Measurements from ENCODE around the gene NMS. TPM values are rescaled to one million over a fixed set of nuclear protein-coding genes. Genes with fewer than 3 reads are reported as not detected.
"Not testable (repeated sequence)": the region's sequence is repeated elsewhere in the genome, so short reads cannot be mapped to it uniquely, and the experiment has no call there.

The NMS gene
- not detected for polyA plus RNA-seq (2012; ENCODE audit: insufficient read depth, insufficient read length)

DNA sequence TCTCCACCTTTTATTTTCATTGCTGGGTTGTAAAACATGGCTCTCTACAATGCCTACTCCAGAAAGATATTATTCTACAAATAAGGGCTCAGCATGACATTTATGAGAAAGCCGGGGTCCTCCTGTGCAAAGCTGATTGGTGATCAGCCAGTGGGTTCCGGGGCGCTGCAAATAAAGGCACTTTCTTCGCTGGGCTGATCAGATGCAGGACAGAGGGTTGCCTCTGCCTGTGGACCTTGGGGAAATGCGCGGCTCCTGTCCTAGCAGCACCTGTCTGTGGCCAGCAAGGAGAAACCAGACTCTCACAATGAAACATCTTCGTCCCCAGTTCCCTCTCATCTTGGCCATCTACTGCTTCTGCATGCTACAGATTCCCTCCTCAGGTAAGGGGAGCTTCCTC, at the start of gene NMS:
TSS of gene NMS (plus strand) at position 301 of the 400 bp plus-strand sequence. CDS start at position 308, 7 bp downstream.
- no peak for DNase-seq (ENCODE audit: low read depth, low spot score)

DNA sequence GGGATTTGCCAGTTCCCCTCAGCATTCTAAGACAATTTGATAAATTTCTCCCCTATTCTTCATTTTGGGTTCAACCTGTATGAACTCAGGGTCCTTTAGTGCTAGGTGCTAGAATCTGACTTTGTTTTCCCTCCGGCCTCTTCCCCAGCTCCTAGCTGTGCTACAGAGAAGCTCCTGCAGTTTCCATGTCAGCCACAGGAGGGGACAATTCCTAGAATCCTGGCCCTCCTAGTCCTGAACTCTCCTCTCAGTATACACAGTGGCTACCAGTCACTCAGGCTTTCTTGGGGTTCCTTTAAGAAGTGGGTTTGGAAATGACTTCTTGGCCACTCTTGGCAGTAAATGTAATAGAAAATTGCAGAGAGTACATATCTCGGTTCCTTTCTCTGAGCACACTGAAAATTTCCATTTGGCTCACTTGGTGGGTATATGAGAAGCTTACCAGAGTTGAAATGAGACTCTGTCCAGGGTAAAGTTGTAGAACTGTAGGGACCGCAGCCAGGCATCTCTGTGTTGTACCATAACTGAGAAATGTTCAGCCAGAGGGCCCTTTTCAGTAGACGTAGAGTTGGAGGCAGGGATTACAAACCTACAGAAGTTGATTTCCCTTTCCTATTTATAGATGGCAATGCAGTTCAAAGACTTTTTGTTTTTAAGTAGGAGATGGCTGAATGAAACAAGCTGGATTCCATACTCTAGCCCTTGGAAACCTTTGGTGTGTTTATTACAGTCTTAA, 47.8 kb upstream of the NMS start:
- DNase-seq (ENCODE audit: low read depth, low spot score), result no peak
- no peak overlapping the region for H3K4me3 ChIP-seq (ENCODE audit: low read length)

More for the DNA sequence above, at the start of gene NMS:
- H3K4me3 ChIP-seq (ENCODE audit: low read length), result no peak within 1 kb of the TSS

DNA sequence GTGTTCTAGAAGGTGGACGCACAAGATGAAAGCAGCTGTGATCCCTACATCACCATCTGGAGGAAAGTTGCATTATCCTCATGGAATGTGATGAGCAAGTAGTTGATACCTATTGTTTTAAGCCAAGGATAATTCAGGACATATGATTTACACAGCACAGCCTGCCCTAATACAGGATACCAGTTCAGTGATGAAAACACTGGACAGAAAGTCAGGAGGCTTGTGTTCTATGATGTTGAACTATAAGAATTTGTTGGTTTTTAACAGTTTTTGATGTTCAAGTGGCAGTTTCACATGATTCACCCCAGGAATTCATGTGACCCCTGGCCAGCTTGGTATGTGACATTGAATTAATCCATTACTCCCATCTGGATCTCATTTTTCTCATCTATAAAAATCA, 46.7 kb upstream of the NMS start:
- DNase-seq (ENCODE audit: low read depth, low spot score), result no peak
- no peak overlapping the region for H3K4me3 ChIP-seq (ENCODE audit: low read length)

GRCh38 chr2:100424277-100424875, 45.9 kb upstream of the NMS start:
- no peak overlapping the region for H3K4me3 ChIP-seq (ENCODE audit: low read length)
- no peak for DNase-seq (ENCODE audit: low read depth, low spot score)

DNA sequence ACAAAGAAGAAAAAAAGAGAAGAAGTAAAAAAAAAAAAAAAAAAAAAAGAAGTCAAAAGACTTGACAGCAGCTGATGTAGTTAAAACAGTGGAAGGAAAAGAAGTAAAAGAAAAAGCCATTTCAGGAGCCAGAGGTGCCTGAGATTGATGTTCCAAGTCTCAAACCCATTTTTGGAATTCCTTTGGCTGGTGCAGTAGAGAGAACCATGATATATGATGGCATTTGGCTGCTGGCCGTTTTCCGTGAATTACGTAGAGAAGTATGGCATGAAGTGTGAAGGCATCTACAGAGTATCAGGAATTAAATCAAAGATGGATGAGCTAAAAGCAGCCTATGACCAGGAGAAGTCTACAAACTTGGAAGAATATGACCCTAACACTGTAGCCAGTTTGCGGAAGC, 45.2 kb upstream of the NMS start:
- no peak for DNase-seq (ENCODE audit: low read depth, low spot score)
- no peak overlapping the region for H3K4me3 ChIP-seq (ENCODE audit: low read length)

GRCh38 chr2:100425573-100426383, 44.5 kb upstream of the NMS start:
- no peak for DNase-seq (ENCODE audit: low read depth, low spot score)
- no peak overlapping the region for H3K4me3 ChIP-seq (ENCODE audit: low read length)

GRCh38 chr2:100426384-100426720, 43.9 kb upstream of the NMS start:
- no peak overlapping the region for H3K4me3 ChIP-seq (ENCODE audit: low read length)
- no peak for DNase-seq (ENCODE audit: low read depth, low spot score)

DNA sequence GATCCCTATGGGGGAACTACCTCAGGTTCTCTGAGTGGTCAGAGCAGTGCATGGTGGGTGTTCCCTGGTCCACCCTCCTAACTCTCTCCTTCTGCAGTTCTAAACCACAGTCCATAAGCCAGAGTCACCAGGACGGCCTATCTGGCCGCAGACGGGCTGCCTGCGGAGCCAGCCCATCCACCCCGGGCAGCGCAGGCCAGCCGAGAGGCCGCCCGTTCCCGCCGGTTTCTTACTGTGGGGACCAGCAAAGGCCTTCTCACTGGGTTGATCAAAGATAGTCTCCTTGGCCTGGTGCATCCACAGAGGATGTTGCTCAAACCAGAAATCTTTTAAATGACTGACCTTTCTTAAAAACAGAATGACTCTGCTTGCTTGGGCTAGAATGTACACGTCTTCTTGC, 43.2 kb upstream of the NMS start:
- no peak overlapping the region for H3K4me3 ChIP-seq (ENCODE audit: low read length)
- no peak for DNase-seq (ENCODE audit: low read depth, low spot score)

DNA sequence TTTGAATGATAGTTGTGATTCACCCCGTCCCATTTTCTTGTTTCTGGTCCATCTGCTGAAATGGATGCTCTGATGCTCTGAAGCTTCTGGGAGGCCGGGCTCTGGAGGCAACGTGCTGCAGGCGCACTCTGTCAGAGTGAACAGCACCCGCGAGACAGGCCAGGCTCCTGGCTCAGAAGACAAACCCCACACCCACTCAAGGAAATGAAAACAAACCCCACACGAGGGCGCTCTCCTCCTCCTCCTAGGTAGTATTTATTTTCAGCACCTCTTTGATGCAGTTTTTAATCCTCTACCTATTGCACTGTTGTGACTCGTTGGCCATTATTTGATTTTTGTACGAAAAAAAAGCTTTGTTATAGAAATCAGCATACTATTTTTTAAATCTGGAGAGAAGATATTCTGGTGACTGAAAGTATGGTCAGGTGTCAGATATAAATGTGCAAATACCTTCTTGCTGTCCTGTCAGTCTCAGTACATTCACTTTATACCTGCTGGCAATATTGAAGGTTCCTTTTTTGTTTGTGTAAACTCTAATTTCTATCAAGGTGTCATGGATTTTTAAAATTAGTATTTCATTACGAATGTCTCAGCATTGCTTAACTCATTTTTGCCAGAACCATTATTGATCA, 42.5 kb upstream of the NMS start:
- H3K4me3 ChIP-seq (ENCODE audit: low read length), result no peak overlapping the region
- DNase-seq (ENCODE audit: low read depth, low spot score), result peak; percentile 53

GRCh38 chr2:100429726-100430125, 40.6 kb upstream of the NMS start:
- no peak overlapping the region for H3K4me3 ChIP-seq (ENCODE audit: low read length)
- no peak for DNase-seq (ENCODE audit: low read depth, low spot score)

GRCh38 chr2:100437751-100438150, 32.5 kb upstream of the NMS start:
- H3K4me3 ChIP-seq (ENCODE audit: low read length), result no peak overlapping the region
- no peak for DNase-seq (ENCODE audit: low read depth, low spot score)

DNA sequence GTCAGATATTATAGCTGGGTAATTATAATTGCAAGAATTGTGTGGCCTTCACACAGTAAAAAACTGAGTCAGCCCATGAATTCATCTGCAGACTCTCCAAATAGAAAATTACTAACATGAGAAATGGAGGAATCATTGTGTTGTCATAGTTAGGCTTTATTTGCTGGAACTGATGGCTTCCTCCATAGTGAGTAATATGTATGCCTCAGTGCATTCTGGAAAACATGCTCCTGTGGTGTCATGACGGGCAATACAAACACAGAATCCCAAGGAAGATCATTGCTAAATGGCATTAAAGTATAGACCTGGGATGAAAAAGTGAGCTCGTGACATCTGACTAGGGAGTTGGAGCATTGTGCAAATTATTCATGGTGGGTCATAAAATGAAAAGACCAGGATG, 23.6 kb upstream of the NMS start:
- H3K4me3 ChIP-seq (ENCODE audit: low read length), result no peak overlapping the region
- DNase-seq (ENCODE audit: low read depth, low spot score), result no peak

GRCh38 chr2:100451092-100451491, 19.2 kb upstream of the NMS start:
- H3K4me3 ChIP-seq (ENCODE audit: low read length), result no peak overlapping the region
- DNase-seq (ENCODE audit: low read depth, low spot score), result no peak

DNA sequence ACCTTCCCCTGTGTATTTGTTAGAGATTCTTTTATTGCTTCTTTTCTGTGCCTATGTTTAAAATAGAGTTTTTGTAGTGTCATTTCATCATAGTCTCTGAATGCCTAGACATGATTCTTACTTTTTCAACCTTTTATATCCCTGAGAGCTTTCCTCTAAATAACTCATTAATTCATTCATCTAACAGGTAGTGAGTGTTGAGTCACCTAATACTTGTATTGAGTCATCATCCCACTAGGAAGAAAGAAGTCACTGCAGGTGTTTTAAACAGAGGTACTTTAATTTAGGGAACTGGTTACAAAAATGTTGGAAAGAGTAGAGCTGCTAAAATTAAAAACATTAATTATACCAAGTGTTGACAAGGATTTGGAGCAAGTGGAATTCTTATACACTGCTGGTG, 18.5 kb upstream of the NMS start:
- no peak for DNase-seq (ENCODE audit: low read depth, low spot score)
- H3K4me3 ChIP-seq (ENCODE audit: low read length), result no peak overlapping the region

DNA sequence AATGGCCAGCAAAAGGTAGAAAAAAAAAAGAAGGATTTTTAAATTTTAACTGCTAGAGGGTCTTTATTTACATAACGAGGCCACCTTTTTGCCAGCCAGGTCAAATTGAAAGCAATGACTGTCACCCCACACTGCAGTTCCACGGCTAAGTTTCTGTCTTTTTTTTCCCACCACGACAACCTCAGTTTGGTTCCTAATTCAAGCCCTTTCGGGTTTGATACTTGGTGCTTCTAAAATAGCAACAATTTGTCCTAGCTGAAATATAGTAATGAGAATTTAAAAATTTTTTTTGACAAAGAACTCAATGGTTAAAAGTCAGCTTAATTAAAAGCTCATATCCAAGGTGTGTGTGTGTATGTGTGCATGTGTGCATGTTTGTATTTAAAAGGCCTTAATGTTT, 16.4 kb upstream of the NMS start:
- no peak for DNase-seq (ENCODE audit: low read depth, low spot score)
- no peak overlapping the region for H3K4me3 ChIP-seq (ENCODE audit: low read length)

DNA sequence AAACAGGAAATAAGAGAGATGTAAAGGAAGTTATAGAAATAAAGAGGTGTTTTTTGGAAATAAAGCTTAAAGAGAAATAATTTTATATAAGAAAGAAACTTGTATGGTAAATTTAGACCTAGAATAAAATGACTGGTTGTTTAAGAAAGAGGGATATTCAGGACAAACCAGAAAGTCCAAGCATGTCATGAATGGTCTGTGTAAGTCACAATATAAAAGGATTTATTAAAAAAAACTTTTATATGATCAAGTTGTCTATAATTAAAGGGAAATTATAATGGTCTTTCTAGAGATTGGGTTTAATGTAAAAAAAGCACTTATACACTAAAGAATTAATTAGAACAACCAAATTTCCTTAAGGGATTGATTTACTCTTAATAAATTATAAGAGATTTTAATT, 13.9 kb upstream of the NMS start:
- DNase-seq (ENCODE audit: low read depth, low spot score); H3K4me3 ChIP-seq (ENCODE audit: low read length): not testable (repeated sequence)

GRCh38 chr2:100460904-100461530, 9.3 kb upstream of the NMS start:
- no peak for DNase-seq (ENCODE audit: low read depth, low spot score)
- H3K4me3 ChIP-seq (ENCODE audit: low read length), result no peak overlapping the region

- H3K4me3 ChIP-seq (ENCODE audit: low read length), result no peak overlapping the region
- no peak for DNase-seq (ENCODE audit: low read depth, low spot score)
Measured at GRCh38 chr2:100470898-100471514, 724 bp downstream of the NMS start.

DNA sequence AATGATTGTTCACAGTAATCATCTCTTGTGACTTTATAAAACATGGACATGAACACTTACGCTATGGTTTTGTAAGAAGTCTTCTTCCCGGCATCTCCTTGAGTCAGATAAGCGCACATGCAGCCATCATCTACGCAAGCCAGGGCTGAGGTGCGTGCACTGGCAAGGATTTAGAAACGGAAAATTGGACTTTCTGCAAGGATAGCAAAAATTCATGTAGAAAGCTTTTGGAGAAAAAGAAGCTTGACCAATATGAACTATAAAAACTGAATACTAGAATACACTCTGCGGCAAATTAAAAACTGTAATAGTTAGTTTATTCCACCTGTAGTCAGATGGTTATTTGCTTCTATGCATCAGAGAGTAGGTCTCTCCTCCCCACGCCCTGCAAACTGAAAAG, 6.3 kb downstream of the NMS start:
- no peak for DNase-seq (ENCODE audit: low read depth, low spot score)
- no peak overlapping the region for H3K4me3 ChIP-seq (ENCODE audit: low read length)

All from Jurkat, Clone E6-1 (cell line).